ENCODE measurements around the gene SF3B6. TPM values are rescaled to one million over a fixed set of nuclear protein-coding genes. Genes with fewer than 3 reads are reported as not detected.
A peak's percentile ranks its signal among the peaks of the same experiment; 100 is the strongest.

SF3B6 gene
- total RNA-seq, 1 donor from 2014 or later = 105 TPM

DNA sequence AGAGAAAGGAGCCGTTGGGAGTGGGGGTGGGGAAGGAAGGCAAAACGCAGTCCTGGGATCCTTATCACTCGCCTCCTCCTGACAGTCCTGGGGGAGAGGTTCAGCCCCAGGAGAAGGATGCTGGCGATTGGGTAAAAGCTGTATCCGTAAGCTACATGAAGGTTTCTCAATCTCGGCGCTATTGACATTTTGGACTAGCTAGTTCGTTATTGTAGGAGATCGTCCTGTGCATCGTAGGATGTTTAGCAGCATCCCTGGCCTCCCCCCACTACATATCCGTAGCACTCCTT, 9.0 kb upstream of the SF3B6 start:
- Mint-ChIP-seq H3K27ac (ENCODE audit: unreplicated experiment) (peak overlapping the region; percentile 20), H3K9me3 (ENCODE audit: unreplicated experiment) (no peaks in the 10 kb centered on the region), H3K4me3 (ENCODE audit: unreplicated experiment) (peak overlapping the region; percentile 87), H3K36me3 (ENCODE audit: low read depth, unreplicated experiment) (peaks cover 10% of the 10 kb centered on the region), H3K4me1 (ENCODE audit: low read depth, unreplicated experiment) (peaks cover 5% of the 10 kb centered on the region), H3K27me3 (ENCODE audit: low read depth, unreplicated experiment) (no peaks in the 10 kb centered on the region)
- Histone ChIP-seq H3K4me2 (ENCODE audit: low read length) (peak overlapping the region; percentile 98), H2AFZ (ENCODE audit: low read depth, low read length) (peak overlapping the region; percentile 95), H4K20me1 (ENCODE audit: insufficient read depth, low read length) (no peaks in the 10 kb centered on the region), H3K4me1 (ENCODE audit: insufficient read depth, low read length) (peaks cover 8% of the 10 kb centered on the region), H3K36me3 (ENCODE audit: insufficient read depth, low read length) (peaks cover 13% of the 10 kb centered on the region), H3K9ac (ENCODE audit: low read length) (peak overlapping the region; percentile 87), H3K27me3 (ENCODE audit: insufficient read depth, low read length) (no peaks in the 10 kb centered on the region), H3K79me2 (ENCODE audit: insufficient read depth, low read length) (peaks cover 11% of the 10 kb centered on the region), H3K4me3 (ENCODE audit: insufficient read depth, low read depth, low read length) (peak overlapping the region; percentile 74), H3K27ac (ENCODE audit: low read depth, low read length) (peak overlapping the region; percentile 83), H3K9me3 (ENCODE audit: insufficient read depth, low read depth, low read length) (no peaks in the 10 kb centered on the region)
- no peak for FAIRE-seq
- DNase-seq (ENCODE audit: low read depth) = no peak
- TF ChIP-seq EZH2 (IDR thresholded peaks at IDR 0.05; ENCODE audit: insufficient read depth, low read length) = no peak
- TF ChIP-seq, protein P1, sequence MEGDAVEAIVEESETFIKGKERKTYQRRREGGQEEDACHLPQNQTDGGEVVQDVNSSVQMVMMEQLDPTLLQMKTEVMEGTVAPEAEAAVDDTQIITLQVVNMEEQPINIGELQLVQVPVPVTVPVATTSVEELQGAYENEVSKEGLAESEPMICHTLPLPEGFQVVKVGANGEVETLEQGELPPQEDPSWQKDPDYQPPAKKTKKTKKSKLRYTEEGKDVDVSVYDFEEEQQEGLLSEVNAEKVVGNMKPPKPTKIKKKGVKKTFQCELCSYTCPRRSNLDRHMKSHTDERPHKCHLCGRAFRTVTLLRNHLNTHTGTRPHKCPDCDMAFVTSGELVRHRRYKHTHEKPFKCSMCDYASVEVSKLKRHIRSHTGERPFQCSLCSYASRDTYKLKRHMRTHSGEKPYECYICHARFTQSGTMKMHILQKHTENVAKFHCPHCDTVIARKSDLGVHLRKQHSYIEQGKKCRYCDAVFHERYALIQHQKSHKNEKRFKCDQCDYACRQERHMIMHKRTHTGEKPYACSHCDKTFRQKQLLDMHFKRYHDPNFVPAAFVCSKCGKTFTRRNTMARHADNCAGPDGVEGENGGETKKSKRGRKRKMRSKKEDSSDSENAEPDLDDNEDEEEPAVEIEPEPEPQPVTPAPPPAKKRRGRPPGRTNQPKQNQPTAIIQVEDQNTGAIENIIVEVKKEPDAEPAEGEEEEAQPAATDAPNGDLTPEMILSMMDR (IDR thresholded peaks at IDR 0.05; ENCODE audit: insufficient read depth, low read depth, low read length) = no peak

GRCh38 chr2:24084386-24085199, 8.5 kb upstream of the SF3B6 start, which contains the start of gene TP53I3:
Gene TP53I3 (minus strand): TSS chr2:24084834. CDS start chr2:24084326, 508 bp downstream.
- no peak for TF ChIP-seq EZH2 (IDR thresholded peaks at IDR 0.05; ENCODE audit: insufficient read depth, low read length)
- TF ChIP-seq, protein P1 (IDR thresholded peaks at IDR 0.05; ENCODE audit: insufficient read depth, low read depth, low read length) = peak; percentile 44

More at GRCh38 chr2:24084386-24085199, 8.5 kb upstream of the SF3B6 start, which contains the start of gene TP53I3:
- H3K36me3 ChIP-seq (ENCODE audit: insufficient read depth, low read length) = peaks cover 13% of the 10 kb centered on the region
- Mint-ChIP-seq H3K4me1 (ENCODE audit: low read depth, unreplicated experiment) (peaks cover 5% of the 10 kb centered on the region), H3K4me3 (ENCODE audit: unreplicated experiment) (peak within 1 kb of the TSS; percentile 94), H3K27ac (ENCODE audit: unreplicated experiment) (peak within 1 kb of the TSS; percentile 90), H3K9me3 (ENCODE audit: unreplicated experiment) (no peaks in the 10 kb centered on the region), H3K36me3 (ENCODE audit: low read depth, unreplicated experiment) (peaks cover 12% of the 10 kb centered on the region), H3K27me3 (ENCODE audit: low read depth, unreplicated experiment) (no peaks in the 10 kb centered on the region)
- peak within 1 kb of the TSS; percentile 87 for H3K9ac ChIP-seq (ENCODE audit: low read length)
- FAIRE-seq = no peak
- H3K79me2 ChIP-seq (ENCODE audit: insufficient read depth, low read length) = peaks cover 11% of the 10 kb centered on the region
- peak within 1 kb of the TSS; percentile 74 for H3K4me3 ChIP-seq (ENCODE audit: insufficient read depth, low read depth, low read length)
- H3K27ac ChIP-seq (ENCODE audit: low read depth, low read length) = peak within 1 kb of the TSS; percentile 83
- no peaks in the 10 kb centered on the region for H3K9me3 ChIP-seq (ENCODE audit: insufficient read depth, low read depth, low read length)
- H3K4me2 ChIP-seq (ENCODE audit: low read length) = peak within 1 kb of the TSS; percentile 98
- H3K4me1 ChIP-seq (ENCODE audit: insufficient read depth, low read length) = peaks cover 8% of the 10 kb centered on the region
- no peaks in the 10 kb centered on the region for H3K27me3 ChIP-seq (ENCODE audit: insufficient read depth, low read length)
- peak within 1 kb of the TSS; percentile 95 for H2AFZ ChIP-seq (ENCODE audit: low read depth, low read length)
- peak; percentile 83 for DNase-seq (ENCODE audit: low read depth)
- no peaks in the 10 kb centered on the region for H4K20me1 ChIP-seq (ENCODE audit: insufficient read depth, low read length)

All from astrocyte (in vitro differentiated cells and primary cell).